Measurements from ENCODE around the gene TBC1D24. TPM values are rescaled to one million over a fixed set of nuclear protein-coding genes. Genes with fewer than 3 reads are reported as not detected.
A peak's percentile ranks its signal among the peaks of the same experiment; 100 is the strongest.

Gene TBC1D24
- total and polyA plus RNA-seq, 11 donors = 4.0 to 19.2 (median 11.6) TPM

- Histone ChIP-seq H3K27me3 (no peaks in the 10 kb centered on the region), H3K27ac (no peak overlapping the region), H3K4me3 (no peak overlapping the region), H3K4me1 (peaks cover 0 to 13% (median 7%) of the 10 kb centered on the region in 12 donors), H3K9me3 (no peaks in the 10 kb centered on the region), H3K36me3 (peaks cover 0 to 74% (median 56%) of the 10 kb centered on the region in 9 donors)
- intact Hi-C loops (cut with DNase I) = no loop called here
- 94 to 99% (median 97%) methylated on average over 12 to 24 of the region's 24 CpGs; no CpG with 5 or more reads in 1 of the 4 donors for WGBS, 4 donors
- no peak for ATAC-seq
- no peak for TF ChIP-seq CTCF (IDR thresholded peaks at IDR 0.05)
- no peak for TF ChIP-seq POLR2A (IDR thresholded peaks at IDR 0.05)
- peak in 2 of 5 donors; percentile 35 to 48 for DNase-seq
Observed at GRCh38 chr16:2527784-2528100, 52.8 kb downstream of the TBC1D24 start.

GRCh38 chr16:2528161-2529060 is 53.5 kb downstream of the TBC1D24 start:
- intact Hi-C loops (cut with DNase I) = no loop called here
- H3K4me1 ChIP-seq = peaks cover 0 to 20% (median 8%) of the 10 kb centered on the region in 12 donors
- no peaks in the 10 kb centered on the region for H3K27me3 ChIP-seq
- 93 to 95% (median 95%) methylated on average over 16 to 36 of the region's 36 CpGs for WGBS, 4 donors
- no peaks in the 10 kb centered on the region for H3K9me3 ChIP-seq
- DNase-seq (peak in 1 of 5 donors; percentile 58), ATAC-seq (no peak)
- H3K4me3 ChIP-seq = no peak overlapping the region
- H3K27ac ChIP-seq = no peak overlapping the region
- no peak for TF ChIP-seq CTCF (IDR thresholded peaks at IDR 0.05)
- no peak for TF ChIP-seq POLR2A (IDR thresholded peaks at IDR 0.05)
- peaks cover 0 to 68% (median 50%) of the 10 kb centered on the region in 9 donors for H3K36me3 ChIP-seq

GRCh38 chr16:2529061-2529931 is 54.4 kb downstream of the TBC1D24 start:
- H3K27ac ChIP-seq = no peak overlapping the region
- TF ChIP-seq POLR2A (IDR thresholded peaks at IDR 0.05) = no peak
- TF ChIP-seq CTCF (IDR thresholded peaks at IDR 0.05) = no peak
- H3K4me3 ChIP-seq = no peak overlapping the region
- peaks cover 0 to 24% (median 8%) of the 10 kb centered on the region in 12 donors for H3K4me1 ChIP-seq
- no peaks in the 10 kb centered on the region for H3K27me3 ChIP-seq
- DNase-seq = peak in 2 of 5 donors; percentile 11 to 63
- intact Hi-C loops (cut with DNase I) = no loop called here
- WGBS, 4 donors = 89 to 92% (median 90%) methylated on average over 29 to 32 of the region's 32 CpGs
- ATAC-seq = no peak
- no peaks in the 10 kb centered on the region for H3K9me3 ChIP-seq
- H3K36me3 ChIP-seq = peaks cover 0 to 59% (median 41%) of the 10 kb centered on the region in 9 donors

All from heart left ventricle (tissue), 16 donors.